Esophagus (tissue), 2 donors: ENCODE data around the gene TCOF1. TPM values are rescaled to one million over a fixed set of nuclear protein-coding genes. Genes with fewer than 3 reads are reported as not detected.

Experiments used
- H3K27ac ChIP-seq, 2 donors: one replicate each; pipeline ENCODE4 v1.5.1; 2013; ENCODE audit warnings: low read depth in 2 of 2, mild to moderate bottlenecking in 2 of 2, inconsistent platforms in 1 of 2, low read length in 1 of 2, moderate library complexity in 1 of 2
- H3K27me3 ChIP-seq, 2 donors: one replicate each; pipeline ENCODE4 v1.6.1; 2013; ENCODE audit warnings: low read length in 2 of 2, control low read depth in 1 of 2, mild to moderate bottlenecking in 1 of 2; ENCODE audit not compliant: insufficient read depth in 2 of 2, control insufficient read depth in 1 of 2
- H3K36me3 ChIP-seq, 2 donors: one replicate each; pipeline ENCODE4 v1.6.1; 2013; ENCODE audit warnings: low read length in 1 of 2; ENCODE audit not compliant: control insufficient read depth in 2 of 2, insufficient read depth in 2 of 2
- H3K4me1 ChIP-seq, 2 donors: one replicate each; pipeline ENCODE4 v1.6.1; 2013; ENCODE audit warnings: low read length in 1 of 2; ENCODE audit not compliant: control insufficient read depth in 2 of 2, insufficient read depth in 2 of 2
- H3K4me3 ChIP-seq, 2 donors: one replicate each; pipeline ENCODE4 v1.5.1; 2013; ENCODE audit warnings: low read length in 2 of 2, mild to moderate bottlenecking in 2 of 2, low read depth in 1 of 2, moderate library complexity in 1 of 2
- H3K9me3 ChIP-seq, 2 donors: one replicate each; pipeline ENCODE4 v1.6.1; 2013; ENCODE audit warnings: mild to moderate bottlenecking in 2 of 2, low read depth in 1 of 2, low read length in 1 of 2, moderate library complexity in 1 of 2; ENCODE audit not compliant: control insufficient read depth in 2 of 2, insufficient read depth in 1 of 2
- WGBS, 2 donors: extraction: QIAGEN DNeasy Blood & Tissue Kit; methylation state at CpG; one replicate each; pipeline ENCODE4 v1.1.7; 2013; 5-methylcytosine and 5-hydroxymethylcytosine counted together
- polyA plus RNA-seq, 2 donors: library from polyadenylated mRNA; stranded (reverse); fragments of 200-250 nt; gene quantifications; one replicate each; pipeline ENCODE4 v1.2.3, GENCODE V29; 2013
- donor health status: healthy with polysubstance abuse.
- donor health status: Bipolar disorder and iron deficiency.

Gene TCOF1
- polyA plus RNA-seq, 2 donors, result 13.0 to 13.5 TPM

DNA sequence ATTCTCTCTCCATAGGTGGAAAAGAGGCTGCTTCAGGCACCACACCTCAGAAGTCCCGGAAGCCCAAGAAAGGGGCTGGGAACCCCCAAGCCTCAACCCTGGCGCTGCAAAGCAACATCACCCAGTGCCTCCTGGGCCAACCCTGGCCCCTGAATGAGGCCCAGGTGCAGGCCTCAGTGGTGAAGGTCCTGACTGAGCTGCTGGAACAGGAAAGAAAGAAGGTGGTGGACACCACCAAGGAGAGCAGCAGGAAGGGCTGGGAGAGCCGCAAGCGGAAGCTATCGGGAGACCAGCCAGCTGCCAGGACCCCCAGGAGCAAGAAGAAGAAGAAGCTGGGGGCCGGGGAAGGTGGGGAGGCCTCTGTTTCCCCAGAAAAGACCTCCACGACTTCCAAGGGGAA is 38.8 kb downstream of the TCOF1 start:
- Histone ChIP-seq H3K4me3 (no peak overlapping the region), H3K36me3 (peaks cover 20 to 47% of the 10 kb centered on the region in 2 donors), H3K9me3 (no peaks in the 10 kb centered on the region), H3K27ac (no peak overlapping the region), H3K4me1 (no peaks in the 10 kb centered on the region), H3K27me3 (no peaks in the 10 kb centered on the region)
- 95 to 97% methylated on average over 7 of the region's 7 CpGs for WGBS, 2 donors

- WGBS, 2 donors, result 89 to 90% methylated on average over 14 of the region's 14 CpGs
- Histone ChIP-seq H3K36me3 (peaks cover 20 to 38% of the 10 kb centered on the region in 2 donors), H3K27ac (no peak overlapping the region), H3K27me3 (no peaks in the 10 kb centered on the region), H3K9me3 (no peaks in the 10 kb centered on the region), H3K4me3 (no peak overlapping the region), H3K4me1 (no peaks in the 10 kb centered on the region)
Measured at GRCh38 chr5:150397146-150397781, 39.8 kb downstream of the TCOF1 start.

GRCh38 chr5:150397782-150398721 is 40.6 kb downstream of the TCOF1 start:
- H3K4me1 ChIP-seq, result no peaks in the 10 kb centered on the region
- WGBS, 2 donors, result 90 to 93% methylated on average over 13 of the region's 13 CpGs

DNA sequence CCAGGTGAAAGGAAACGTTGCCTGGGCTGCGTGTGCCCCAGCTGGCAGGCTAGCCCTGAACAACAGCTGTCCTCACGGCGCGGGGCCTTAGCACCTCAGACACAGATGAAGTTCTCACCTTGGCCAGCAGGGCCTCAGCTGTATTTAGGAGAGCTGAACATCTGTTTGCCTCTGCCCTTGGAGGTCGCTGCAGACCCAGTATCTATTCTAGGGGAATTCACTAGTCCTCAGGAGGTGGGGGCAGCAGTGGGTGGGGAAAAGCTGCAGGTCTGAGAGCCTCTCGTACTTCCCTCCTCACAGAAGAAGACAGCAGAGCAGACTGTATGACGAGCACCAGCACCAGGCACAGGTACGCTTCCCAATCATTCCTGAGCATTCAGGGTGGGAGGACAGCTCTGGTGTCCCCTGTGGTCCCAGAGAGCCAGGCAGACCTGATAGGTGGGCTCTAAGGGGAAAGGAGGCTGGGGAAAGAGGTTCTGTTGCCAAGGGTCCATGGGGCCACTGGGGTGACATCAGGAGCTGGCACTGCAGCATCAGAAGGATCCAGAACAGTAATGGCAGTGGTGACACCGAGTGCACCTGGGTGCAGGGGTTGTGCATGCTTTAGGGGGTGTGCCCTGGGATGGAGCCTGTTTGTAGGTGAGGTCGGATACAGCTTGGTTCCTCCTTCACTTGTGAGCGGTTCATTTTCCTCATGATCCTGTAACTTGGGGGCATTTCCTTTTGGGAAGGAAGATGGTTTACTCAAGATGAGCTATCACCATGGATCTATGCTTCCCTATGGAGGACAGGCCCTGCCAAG is 41.4 kb downstream of the TCOF1 start:
- H3K4me1 ChIP-seq, result no peaks in the 10 kb centered on the region
- H3K27me3 ChIP-seq, result no peaks in the 10 kb centered on the region
- 77 to 79% methylated on average over 12 of the region's 12 CpGs for WGBS, 2 donors
- peaks cover 23 to 38% of the 10 kb centered on the region in 2 donors for H3K36me3 ChIP-seq
- no peak overlapping the region for H3K27ac ChIP-seq
- H3K4me3 ChIP-seq, result no peak overlapping the region
- H3K9me3 ChIP-seq, result no peaks in the 10 kb centered on the region

More at GRCh38 chr5:150397782-150398721, 40.6 kb downstream of the TCOF1 start:
- no peaks in the 10 kb centered on the region for H3K9me3 ChIP-seq
- H3K27ac ChIP-seq, result no peak overlapping the region
- no peaks in the 10 kb centered on the region for H3K27me3 ChIP-seq
- no peak overlapping the region for H3K4me3 ChIP-seq
- peaks cover 20 to 40% of the 10 kb centered on the region in 2 donors for H3K36me3 ChIP-seq

DNA sequence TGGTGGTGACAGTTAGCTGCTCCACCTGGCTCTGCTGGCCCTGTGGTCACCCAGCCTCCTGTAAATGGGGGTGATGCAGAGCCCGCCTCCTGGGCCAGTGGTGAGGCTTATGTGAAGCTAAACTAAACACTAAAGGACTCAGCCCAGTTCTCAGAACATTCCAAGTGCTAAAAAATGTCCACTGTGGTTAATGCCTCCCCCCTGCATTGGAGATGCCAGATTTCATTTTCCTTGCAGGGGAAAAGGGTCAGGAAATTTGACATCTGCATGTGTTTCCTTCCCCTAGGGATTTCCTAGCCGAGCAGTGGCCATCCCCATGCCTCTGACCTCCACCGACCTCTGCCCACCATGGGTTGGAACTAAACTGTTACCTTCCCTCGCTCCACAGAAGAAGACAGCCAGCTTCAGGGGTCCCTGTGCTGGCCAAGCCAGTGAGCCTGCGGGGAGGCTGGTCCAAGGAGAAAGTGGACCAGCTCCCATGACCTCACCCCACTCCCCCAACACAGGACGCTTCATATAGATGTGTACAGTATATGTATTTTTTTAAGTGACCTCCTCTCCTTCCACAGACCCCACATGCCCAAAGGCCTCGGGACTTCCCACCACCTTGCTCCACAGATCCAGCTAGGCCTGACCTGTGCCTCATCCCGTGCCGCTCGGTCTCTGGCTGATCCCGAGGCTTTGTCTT is 42.2 kb downstream of the TCOF1 start:
- Histone ChIP-seq H3K27ac (no peak overlapping the region), H3K4me3 (no peak overlapping the region), H3K27me3 (no peaks in the 10 kb centered on the region), H3K9me3 (no peaks in the 10 kb centered on the region), H3K36me3 (peaks cover 19 to 36% of the 10 kb centered on the region in 2 donors), H3K4me1 (peaks cover 0 to 2% of the 10 kb centered on the region in 2 donors)
- 83 to 87% methylated on average over 11 of the region's 11 CpGs for WGBS, 2 donors

GRCh38 chr5:150400316-150401075 is 43.0 kb downstream of the TCOF1 start:
- WGBS, 2 donors, result 82 to 85% methylated on average over 12 of the region's 12 CpGs
- H3K36me3 ChIP-seq, result peaks cover 19 to 36% of the 10 kb centered on the region in 2 donors
- no peaks in the 10 kb centered on the region for H3K9me3 ChIP-seq
- H3K4me1 ChIP-seq, result peaks cover 0 to 2% of the 10 kb centered on the region in 2 donors
- H3K27ac ChIP-seq, result no peak overlapping the region
- no peaks in the 10 kb centered on the region for H3K27me3 ChIP-seq
- H3K4me3 ChIP-seq, result no peak overlapping the region

DNA sequence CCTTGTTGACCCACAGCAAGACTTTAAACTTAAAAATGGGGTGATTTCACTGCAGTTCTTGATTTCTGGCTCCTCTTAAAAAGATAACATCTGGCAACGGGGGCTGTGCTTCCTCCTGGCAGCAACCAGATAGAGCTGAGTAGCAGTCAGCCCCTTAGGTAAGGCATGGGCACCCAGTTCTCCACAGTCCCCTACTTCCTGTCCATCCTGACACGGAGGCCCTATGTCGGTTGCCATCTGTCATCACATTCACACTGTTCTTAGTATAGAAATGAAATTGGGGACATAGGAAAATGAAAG is 43.5 kb downstream of the TCOF1 start:
- Histone ChIP-seq H3K27ac (no peak overlapping the region), H3K27me3 (no peaks in the 10 kb centered on the region), H3K4me1 (peaks cover 0 to 2% of the 10 kb centered on the region in 2 donors), H3K9me3 (no peaks in the 10 kb centered on the region), H3K36me3 (peaks cover 18 to 34% of the 10 kb centered on the region in 2 donors), H3K4me3 (no peak overlapping the region)
- WGBS, 2 donors, result 62 to 70% methylated on average over 3 of the region's 3 CpGs

GRCh38 chr5:150401376-150402228 is 44.1 kb downstream of the TCOF1 start:
- H3K4me1 ChIP-seq, result peaks cover 0 to 2% of the 10 kb centered on the region in 2 donors
- H3K4me3 ChIP-seq, result no peak overlapping the region
- H3K9me3 ChIP-seq, result no peaks in the 10 kb centered on the region
- no peaks in the 10 kb centered on the region for H3K27me3 ChIP-seq
- no peak overlapping the region for H3K27ac ChIP-seq
- 79 to 87% methylated on average over 11 of the region's 11 CpGs for WGBS, 2 donors
- H3K36me3 ChIP-seq, result peaks cover 12 to 38% of the 10 kb centered on the region in 2 donors
